ENCODE measurements around the gene ZNF669. TPM values are rescaled to one million over a fixed set of nuclear protein-coding genes. Genes with fewer than 3 reads are reported as not detected.

The ZNF669 gene
- total and polyA plus RNA-seq, 7 experiments from 2014 or later: 7.9 to 22.6 (median 15.0) TPM

DNA sequence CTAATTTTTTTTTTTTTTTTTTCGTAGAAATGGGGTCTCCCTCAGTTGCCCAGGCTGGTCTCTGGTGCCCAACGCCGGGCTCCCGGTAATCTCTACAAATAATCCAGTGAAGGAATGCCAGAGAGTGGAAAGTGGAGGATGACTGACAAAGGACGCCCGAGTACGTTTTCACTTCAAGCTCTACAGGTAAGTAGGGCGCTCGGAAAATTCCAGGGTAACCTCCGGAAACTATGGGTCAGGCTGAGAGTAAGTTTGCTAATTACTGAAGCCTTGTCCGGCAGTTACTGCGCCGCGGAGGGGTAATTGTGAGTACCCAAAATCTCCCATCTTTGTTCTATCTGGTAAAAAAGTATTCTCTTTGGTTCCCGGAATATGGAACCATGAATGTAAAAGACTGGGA lies 1.8 kb upstream of the ZNF669 start:
- H3K27ac Mint-ChIP-seq: no peak overlapping the region
- H3K4me1 Mint-ChIP-seq: peaks cover 11 to 34% (median 23%) of the 10 kb centered on the region in 7 donors
- H3K36me3 Mint-ChIP-seq: peaks cover 15 to 33% (median 24%) of the 10 kb centered on the region in 5 donors
- Histone ChIP-seq H3K36me3 (ENCODE audit: control insufficient read depth in 2 of 3, insufficient read depth in 3 of 3, low read length in 3 of 3) (peaks cover 11 to 20% (median 12%) of the 10 kb centered on the region in 3 experiments), H3K4me1 (ENCODE audit: control insufficient read depth in 2 of 2, insufficient read depth in 2 of 2, low read length in 2 of 2) (peaks cover 4 to 9% of the 10 kb centered on the region in 2 donors), H3K27ac (ENCODE audit: low read depth, low read length) (no peak overlapping the region), H3K27me3 (ENCODE audit: control insufficient read depth in 2 of 2, insufficient read depth in 2 of 2, low read length in 2 of 2) (peaks cover 0 to 4% of the 10 kb centered on the region in 2 donors), H3K9me3 (ENCODE audit: control insufficient read depth in 2 of 3, low read length in 3 of 3) (peaks cover 0 to 16% (median 10%) of the 10 kb centered on the region in 3 experiments), H3K4me3 (ENCODE audit: low read length) (no peak overlapping the region)
- ChIA-PET CTCF (no interaction called here), POLR2A (interaction anchor here (1.4 kb wide), 1 partner anchor 225 kb away, joined by 4 read pairs; no protein-coding TSS in a partner anchor)
- intact Hi-C loops (cut with micrococcal nuclease): loop anchor here (10.0 kb wide), 2 partner anchors 69 to 601 kb away; partner anchors contain the start of genes SMYD3 (in 1 of the 2) and ZNF124 (in 1 of the 2)
- peaks cover 3 to 37% (median 25%) of the 10 kb centered on the region in 11 donors for H3K9me3 Mint-ChIP-seq
- H3K4me3 Mint-ChIP-seq: peak overlapping the region in 4 of 10 donors; percentile 12 to 21 (median 20)
- no peak for DNase-seq
- no peak for ATAC-seq
- H3K27me3 Mint-ChIP-seq: peaks cover 30 to 39% (median 38%) of the 10 kb centered on the region in 5 donors

DNA sequence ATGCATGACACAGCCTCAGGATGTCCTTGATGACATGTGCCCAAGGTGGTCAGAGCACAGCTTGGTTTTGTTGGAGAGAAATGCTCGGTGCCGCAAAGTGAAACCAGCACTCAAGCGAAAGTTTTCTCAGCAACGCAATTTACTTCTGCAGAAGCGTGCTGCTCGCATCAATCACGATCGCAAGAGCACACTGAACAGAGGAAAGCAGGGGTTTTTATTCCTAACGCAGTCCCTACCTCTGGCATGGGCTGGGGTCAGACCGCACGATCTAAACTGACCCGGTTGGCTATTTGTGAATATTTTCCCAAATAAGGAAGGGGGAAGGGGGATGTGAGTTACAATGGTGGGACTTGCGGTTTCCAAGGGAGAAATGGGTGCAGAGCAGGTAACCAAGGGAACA lies 809 bp upstream of the ZNF669 start:
- peaks cover 19 to 40% (median 33%) of the 10 kb centered on the region in 5 donors for H3K36me3 Mint-ChIP-seq
- ATAC-seq (no peak), DNase-seq (no peak)
- H3K27ac Mint-ChIP-seq: peak overlapping the region in 3 of 9 donors; percentile 51 to 80 (median 77)
- H3K4me1 Mint-ChIP-seq: peaks cover 6 to 29% (median 19%) of the 10 kb centered on the region in 7 donors
- peaks cover 22 to 33% (median 30%) of the 10 kb centered on the region in 5 donors for H3K27me3 Mint-ChIP-seq
- Histone ChIP-seq H3K27ac (ENCODE audit: low read depth, low read length) (no peak overlapping the region), H3K4me1 (ENCODE audit: control insufficient read depth in 2 of 2, insufficient read depth in 2 of 2, low read length in 2 of 2) (peaks cover 3 to 4% of the 10 kb centered on the region in 2 donors), H3K27me3 (ENCODE audit: control insufficient read depth in 2 of 2, insufficient read depth in 2 of 2, low read length in 2 of 2) (peaks cover 0 to 1% of the 10 kb centered on the region in 2 donors), H3K4me3 (ENCODE audit: low read length) (no peak overlapping the region), H3K9me3 (ENCODE audit: control insufficient read depth in 2 of 3, low read length in 3 of 3) (peaks cover 0 to 26% (median 19%) of the 10 kb centered on the region in 3 experiments), H3K36me3 (ENCODE audit: control insufficient read depth in 2 of 3, insufficient read depth in 3 of 3, low read length in 3 of 3) (peaks cover 19 to 29% (median 20%) of the 10 kb centered on the region in 3 experiments)
- CTCF ChIA-PET: no interaction called here
- H3K4me3 Mint-ChIP-seq: peak overlapping the region; percentile 12 to 93 (median 86)
- H3K9me3 Mint-ChIP-seq: peaks cover 3 to 47% (median 35%) of the 10 kb centered on the region in 11 donors
- intact Hi-C loops (cut with micrococcal nuclease): loop anchor here (1.0 to 10.0 kb wide), 8 partner anchors 27 to 600 kb away; partner anchors contain the start of genes CNST (in 2 of the 2), TFB2M (in 2 of the 2), ZNF496 (in 2 of the 2) and ZNF670 (in 2 of the 2)
- POLR2A ChIA-PET: interaction anchor here (1.0 to 2.2 kb wide), 5 partner anchors 10 to 226 kb away, joined by 3 to 11 read pairs (median 4); partner anchors contain the start of genes AHCTF1 and ZNF670

DNA sequence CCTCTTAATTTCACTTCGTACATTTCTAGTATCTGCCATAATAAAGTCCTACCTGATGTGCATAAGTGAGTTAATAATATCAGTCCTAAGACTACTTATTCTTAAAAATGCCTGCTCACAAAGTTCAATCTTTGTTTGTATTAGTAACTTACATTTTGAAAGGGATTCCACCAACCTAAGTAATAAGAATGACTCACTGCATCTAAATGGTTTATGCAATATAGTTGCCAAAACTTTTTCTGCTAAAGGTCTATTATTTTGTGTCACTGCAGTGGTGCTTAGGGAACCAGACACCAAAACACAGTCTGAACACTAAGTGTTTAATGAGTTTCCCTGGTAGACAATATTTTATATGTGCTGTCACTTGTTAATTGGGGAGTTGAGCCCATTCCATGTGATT lies 1.8 kb downstream of the ZNF669 start:
- peaks cover 3 to 4% of the 10 kb centered on the region in 2 donors for H3K4me1 ChIP-seq (ENCODE audit: control insufficient read depth in 2 of 2, insufficient read depth in 2 of 2, low read length in 2 of 2)
- H3K27ac ChIP-seq (ENCODE audit: low read depth, low read length): no peak overlapping the region
- H3K27me3 Mint-ChIP-seq: peaks cover under 1 to 9% (median 6%) of the 10 kb centered on the region in 5 donors
- H3K9me3 Mint-ChIP-seq: peaks cover 3 to 71% (median 42%) of the 10 kb centered on the region in 11 donors
- H3K4me1 Mint-ChIP-seq: peaks cover 6 to 24% (median 16%) of the 10 kb centered on the region in 7 donors
- peaks cover 19 to 61% (median 39%) of the 10 kb centered on the region in 5 donors for H3K36me3 Mint-ChIP-seq
- peak overlapping the region; percentile 3 for H3K4me3 ChIP-seq (ENCODE audit: low read length)
- no peak for ATAC-seq
- peaks cover 0 to 48% (median 19%) of the 10 kb centered on the region in 3 experiments for H3K9me3 ChIP-seq (ENCODE audit: control insufficient read depth in 2 of 3, low read length in 3 of 3)
- POLR2A ChIA-PET: no interaction called here
- intact Hi-C loops (cut with micrococcal nuclease): loop anchor here (5.0 to 10.0 kb wide), 3 partner anchors 55 to 598 kb away; partner anchors contain the start of genes SMYD3 (in 1 of the 2) and ZNF124 (in 1 of the 2)
- H3K27ac Mint-ChIP-seq: peak overlapping the region in 2 of 9 donors; percentile 38 to 76
- H3K36me3 ChIP-seq (ENCODE audit: control insufficient read depth in 2 of 3, insufficient read depth in 3 of 3, low read length in 3 of 3): peaks cover 19 to 34% (median 20%) of the 10 kb centered on the region in 3 experiments
- CTCF ChIA-PET: no interaction called here
- H3K4me3 Mint-ChIP-seq: peak overlapping the region in 9 of 10 donors; percentile 35 to 87 (median 47)
- DNase-seq: no peak
- H3K27me3 ChIP-seq (ENCODE audit: control insufficient read depth in 2 of 2, insufficient read depth in 2 of 2, low read length in 2 of 2): no peaks in the 10 kb centered on the region

DNA sequence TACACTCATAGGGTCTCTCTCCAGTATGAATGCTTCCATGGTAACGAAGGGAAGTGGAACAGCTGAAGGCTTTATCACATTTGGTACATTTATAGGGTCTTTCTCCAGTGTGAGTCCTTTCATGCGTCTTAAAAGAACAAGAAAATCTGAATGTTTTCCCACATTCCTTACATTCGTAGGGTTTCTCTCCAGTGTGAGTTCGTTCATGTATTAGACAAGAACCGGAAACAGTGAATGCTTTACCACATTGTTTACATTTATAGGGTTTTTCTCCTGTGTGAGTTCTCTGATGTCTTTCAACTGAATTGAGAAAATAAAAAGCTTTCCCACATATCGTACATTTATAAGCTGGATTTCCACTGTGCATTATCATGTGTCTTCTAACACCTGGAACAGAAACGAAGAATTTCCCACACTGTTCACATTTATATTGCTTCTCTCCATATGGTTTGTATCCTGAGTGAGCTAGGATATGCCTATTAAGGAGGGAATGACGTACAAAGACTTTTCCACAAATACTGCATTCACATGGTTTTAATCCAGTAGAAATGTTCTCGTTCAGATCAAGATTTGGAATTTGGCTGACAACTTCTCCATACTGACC lies 3.4 kb downstream of the ZNF669 start:
- peak overlapping the region in 2 of 10 donors; percentile 19 to 36 for H3K4me3 Mint-ChIP-seq
- H3K36me3 Mint-ChIP-seq: peaks cover 24 to 76% (median 52%) of the 10 kb centered on the region in 5 donors
- Histone ChIP-seq H3K36me3 (ENCODE audit: control insufficient read depth in 2 of 3, insufficient read depth in 3 of 3, low read length in 3 of 3) (peaks cover 19 to 35% (median 20%) of the 10 kb centered on the region in 3 experiments), H3K27me3 (ENCODE audit: control insufficient read depth in 2 of 2, insufficient read depth in 2 of 2, low read length in 2 of 2) (no peaks in the 10 kb centered on the region), H3K4me1 (ENCODE audit: control insufficient read depth in 2 of 2, insufficient read depth in 2 of 2, low read length in 2 of 2) (peaks cover 3 to 4% of the 10 kb centered on the region in 2 donors), H3K27ac (ENCODE audit: low read depth, low read length) (no peak overlapping the region), H3K9me3 (ENCODE audit: control insufficient read depth in 2 of 3, low read length in 3 of 3) (peaks cover 0 to 63% (median 19%) of the 10 kb centered on the region in 3 experiments), H3K4me3 (ENCODE audit: low read length) (peak overlapping the region; percentile 8)
- DNase-seq (no peak), ATAC-seq (no peak)
- peaks cover 0 to 5% (median 0%) of the 10 kb centered on the region in 5 donors for H3K27me3 Mint-ChIP-seq
- intact Hi-C loops (cut with micrococcal nuclease): loop anchor here (5.0 to 10.0 kb wide), 3 partner anchors 57 to 596 kb away; partner anchors contain the start of genes SMYD3 (in 1 of the 2) and ZNF124 (in 1 of the 2)
- ChIA-PET CTCF (no interaction called here), POLR2A (interaction anchor here (1.0 kb wide), 1 partner anchor 22 kb away, joined by 3 read pairs; the partner anchor contains the start of gene ZNF670)
- no peak overlapping the region for H3K27ac Mint-ChIP-seq
- H3K4me1 Mint-ChIP-seq: peaks cover 6 to 24% (median 16%) of the 10 kb centered on the region in 7 donors
- H3K9me3 Mint-ChIP-seq: peaks cover 10 to 88% (median 56%) of the 10 kb centered on the region in 11 donors

DNA sequence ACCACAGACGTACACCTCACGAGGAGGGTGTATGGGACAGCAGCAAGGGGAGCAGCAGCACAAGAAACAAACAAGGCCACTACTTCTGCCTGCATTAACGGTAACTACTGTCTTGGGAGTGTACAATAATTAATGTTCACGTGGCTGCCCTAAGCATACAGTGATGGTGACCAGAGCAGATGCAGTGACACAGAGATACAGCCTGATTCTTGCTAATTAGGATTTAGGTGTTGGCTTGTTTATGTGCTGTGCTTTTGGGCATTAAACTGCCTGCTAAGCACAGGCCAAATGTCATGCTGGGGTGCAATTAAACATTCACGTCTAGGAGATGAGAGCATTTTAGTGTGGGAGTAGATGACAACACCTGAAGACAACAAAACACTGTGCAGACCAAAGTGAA lies 7.2 kb downstream of the ZNF669 start:
- no peaks in the 10 kb centered on the region for H3K27me3 Mint-ChIP-seq
- Histone ChIP-seq H3K27ac (ENCODE audit: low read depth, low read length) (no peak overlapping the region), H3K4me3 (ENCODE audit: low read length) (no peak overlapping the region), H3K9me3 (ENCODE audit: control insufficient read depth in 2 of 3, low read length in 3 of 3) (peaks cover 0 to 73% (median 17%) of the 10 kb centered on the region in 3 experiments), H3K36me3 (ENCODE audit: control insufficient read depth in 2 of 3, insufficient read depth in 3 of 3, low read length in 3 of 3) (peaks cover 18 to 24% (median 19%) of the 10 kb centered on the region in 3 experiments), H3K4me1 (ENCODE audit: control insufficient read depth in 2 of 2, insufficient read depth in 2 of 2, low read length in 2 of 2) (no peaks in the 10 kb centered on the region), H3K27me3 (ENCODE audit: control insufficient read depth in 2 of 2, insufficient read depth in 2 of 2, low read length in 2 of 2) (no peaks in the 10 kb centered on the region)
- ChIA-PET CTCF (interaction anchor here (0.6 kb wide), 1 partner anchor 18 kb away, joined by 3 read pairs; the partner anchor contains the start of gene ZNF670), POLR2A (no interaction called here)
- ATAC-seq (no peak), DNase-seq (no peak)
- no peak overlapping the region for H3K4me3 Mint-ChIP-seq
- H3K4me1 Mint-ChIP-seq: no peaks in the 10 kb centered on the region
- peaks cover 21 to 58% (median 44%) of the 10 kb centered on the region in 5 donors for H3K36me3 Mint-ChIP-seq
- peaks cover 8 to 92% (median 60%) of the 10 kb centered on the region in 11 donors for H3K9me3 Mint-ChIP-seq
- intact Hi-C loops (cut with micrococcal nuclease): no loop called here
- H3K27ac Mint-ChIP-seq: no peak overlapping the region

DNA sequence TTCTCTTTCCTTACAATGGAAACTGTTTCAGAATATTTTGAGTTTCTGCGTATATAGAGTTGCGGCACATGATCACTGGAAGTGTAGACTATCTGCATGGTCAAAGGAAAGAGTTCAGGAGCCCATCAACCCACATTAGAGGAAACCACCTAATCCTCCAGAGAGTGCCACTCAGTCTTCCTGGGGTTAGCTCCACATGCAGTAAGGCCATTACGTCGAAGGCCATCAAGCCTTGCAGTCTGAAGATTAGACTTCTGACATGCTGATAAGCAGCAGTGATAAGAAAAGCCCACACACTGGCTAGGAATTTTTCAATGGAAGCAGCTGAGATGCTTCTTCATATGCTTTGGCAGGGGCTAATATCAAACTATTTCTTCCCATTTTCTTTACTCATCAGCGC lies 7.6 kb downstream of the ZNF669 start:
- H3K4me1 Mint-ChIP-seq: no peaks in the 10 kb centered on the region
- POLR2A ChIA-PET: no interaction called here
- Histone ChIP-seq H3K27me3 (ENCODE audit: control insufficient read depth in 2 of 2, insufficient read depth in 2 of 2, low read length in 2 of 2) (no peaks in the 10 kb centered on the region), H3K27ac (ENCODE audit: low read depth, low read length) (no peak overlapping the region), H3K4me1 (ENCODE audit: control insufficient read depth in 2 of 2, insufficient read depth in 2 of 2, low read length in 2 of 2) (no peaks in the 10 kb centered on the region), H3K4me3 (ENCODE audit: low read length) (no peak overlapping the region), H3K9me3 (ENCODE audit: control insufficient read depth in 2 of 3, low read length in 3 of 3) (peaks cover 0 to 69% (median 13%) of the 10 kb centered on the region in 3 experiments), H3K36me3 (ENCODE audit: control insufficient read depth in 2 of 3, insufficient read depth in 3 of 3, low read length in 3 of 3) (peaks cover 14 to 20% (median 14%) of the 10 kb centered on the region in 3 experiments)
- no peak for ATAC-seq
- CTCF ChIA-PET: no interaction called here
- H3K27me3 Mint-ChIP-seq: no peaks in the 10 kb centered on the region
- no peak overlapping the region for H3K4me3 Mint-ChIP-seq
- DNase-seq: no peak
- no peak overlapping the region for H3K27ac Mint-ChIP-seq
- H3K36me3 Mint-ChIP-seq: peaks cover 17 to 54% (median 40%) of the 10 kb centered on the region in 5 donors
- intact Hi-C loops (cut with micrococcal nuclease): no loop called here
- peaks cover 8 to 91% (median 58%) of the 10 kb centered on the region in 11 donors for H3K9me3 Mint-ChIP-seq
